Esophagus muscularis mucosa (tissue), 4 donors: Measurements from ENCODE around the gene RAD51B. TPM values are rescaled to one million over a fixed set of nuclear protein-coding genes. Genes with fewer than 3 reads are reported as not detected.

ENCODE experiments used
- DNase-seq: peaks from one replicate; pipeline ENCODE4 v3.0.0-alpha.2; 2017; ENCODE audit errors: extremely low spot score
- H3K27ac ChIP-seq, 4 donors: fragments of 200-600 bp; sonication (generic); replicated peaks in 1 of 4; 1 replicate in 3 of 4; 2 replicates in 1 of 4; pipeline ENCODE4 v1.5.1; 2016 to 2019; ENCODE audit warnings: mild to moderate bottlenecking in 1 of 4
- H3K27me3 ChIP-seq, 4 donors: fragments of 200-600 bp; sonication (generic); one replicate each; pipeline versions ENCODE4 v1.5.1 to v1.6.0; 2016 to 2019
- H3K36me3 ChIP-seq, 4 donors: fragments of 200-600 bp; sonication (generic); one replicate each; pipeline ENCODE4 v1.5.1; 2016 to 2019
- H3K4me1 ChIP-seq, 4 donors: fragments of 200-600 bp; sonication (generic); one replicate each; pipeline ENCODE4 v1.5.1; 2016 to 2019
- H3K4me3 ChIP-seq, 4 donors: fragments of 200-600 bp; sonication (generic); 1 replicate in 2 of 4; 2 replicates in 2 of 4; pipeline ENCODE4 v1.5.1; 2016 to 2019; ENCODE audit warnings: mild to moderate bottlenecking in 4 of 4, moderate library complexity in 1 of 4
- H3K9me3 ChIP-seq, 4 donors: fragments of 200-600 bp; sonication (generic); 1 replicate in 3 of 4; 2 replicates in 1 of 4; pipeline ENCODE4 v1.5.1; 2016 to 2019
- EP300 ChIP-seq: sonication (generic); formaldehyde crosslinking; IDR thresholded peaks from one replicate; pipeline ENCODE4 v1.6.1; 2017; ENCODE audit warnings: antibody characterized with exemption
- POLR2A ChIP-seq: fragments of 450-650 bp; IDR thresholded peaks from one replicate; pipeline ENCODE4 v1.6.1; 2017; ENCODE audit warnings: antibody characterized with exemption, moderate library complexity, mild to moderate bottlenecking, low read depth
- POLR2AphosphoS5 ChIP-seq, 2 donors: sonication (generic); formaldehyde crosslinking; IDR thresholded peaks; one replicate each; pipeline ENCODE4 v1.6.1; 2017; ENCODE audit warnings: antibody characterized with exemption in 2 of 2
- WGBS: methylation state at CpG from one replicate; pipeline ENCODE4 v1.1.5; 2018; 5-methylcytosine and 5-hydroxymethylcytosine counted together
- intact Hi-C: fragments of 100-400 bp; cut with DNase I; formaldehyde crosslinking; loops from one replicate; pipeline ENCODE4 v1.15.1; 2023
- total RNA-seq, 4 donors: library from RNA; depleted of rRNA; stranded (reverse); fragments of >200 nt; gene quantifications; one replicate each; pipeline versions ENCODE4 v1.1.0 to v1.2.1, GENCODE V29; 2016
- TF ChIP-seq, protein P1 (sequence below), 3 experiments: fragments of 200-600 bp in 2 of 3; fragments of 450-650 bp in 1 of 3; sonication (generic) in 2 of 3; IDR thresholded peaks; one replicate each; pipeline ENCODE4 v1.5.1; 2017 to 2019; ENCODE audit warnings: antibody characterized with exemption in 3 of 3, mild to moderate bottlenecking in 2 of 3, moderate library complexity in 1 of 3

The RAD51B gene
- total RNA-seq, 4 donors from 2014 or later = 2.8 to 11.1 (median 5.1) TPM

DNA sequence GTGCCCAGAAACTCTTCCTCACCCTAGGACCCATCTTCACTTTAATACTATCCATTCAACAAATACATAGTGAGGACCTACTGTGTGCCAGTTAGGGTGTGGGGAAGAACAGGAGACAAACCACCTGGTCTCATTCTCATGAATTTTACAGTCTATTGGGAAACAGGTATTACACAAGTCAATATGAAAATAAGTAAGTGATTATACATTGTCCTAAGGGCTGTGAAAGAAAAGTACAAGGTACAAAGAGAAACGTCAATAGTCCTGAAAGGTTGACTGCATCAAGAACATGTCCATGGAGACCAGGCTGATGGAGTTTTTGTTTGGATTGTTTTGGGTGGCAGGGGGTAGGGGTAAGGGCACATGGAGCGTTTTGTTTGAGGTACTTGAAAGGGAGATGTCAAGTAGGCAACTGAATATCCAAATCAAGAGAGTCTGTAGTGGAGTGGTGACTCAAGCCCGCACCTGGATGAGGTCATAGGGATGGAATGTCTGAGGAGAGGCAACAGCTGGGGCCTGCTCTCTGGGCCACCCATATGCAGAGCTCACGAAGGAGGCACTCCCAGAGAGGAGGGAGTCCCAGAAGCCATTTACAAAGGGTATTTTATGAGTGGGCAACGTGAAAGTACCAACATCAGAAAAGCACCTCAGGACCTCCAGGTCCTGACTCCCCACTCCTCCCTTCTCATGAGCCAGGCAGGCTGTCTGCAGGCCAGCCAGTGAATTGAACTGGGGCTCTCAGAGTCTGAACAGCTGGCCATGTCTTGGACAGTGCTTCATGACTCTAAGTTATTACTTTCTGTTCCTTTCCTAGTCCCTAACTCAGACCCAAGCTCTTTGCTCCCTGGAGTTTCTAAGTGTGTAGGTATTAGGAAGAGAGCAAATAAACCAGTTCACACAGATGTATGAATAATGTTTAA, 701.3 kb downstream of the RAD51B start:
- WGBS = 86% methylated on average over 5 of the region's 5 CpGs
- no peak for TF ChIP-seq POLR2A
- TF ChIP-seq, protein P1, sequence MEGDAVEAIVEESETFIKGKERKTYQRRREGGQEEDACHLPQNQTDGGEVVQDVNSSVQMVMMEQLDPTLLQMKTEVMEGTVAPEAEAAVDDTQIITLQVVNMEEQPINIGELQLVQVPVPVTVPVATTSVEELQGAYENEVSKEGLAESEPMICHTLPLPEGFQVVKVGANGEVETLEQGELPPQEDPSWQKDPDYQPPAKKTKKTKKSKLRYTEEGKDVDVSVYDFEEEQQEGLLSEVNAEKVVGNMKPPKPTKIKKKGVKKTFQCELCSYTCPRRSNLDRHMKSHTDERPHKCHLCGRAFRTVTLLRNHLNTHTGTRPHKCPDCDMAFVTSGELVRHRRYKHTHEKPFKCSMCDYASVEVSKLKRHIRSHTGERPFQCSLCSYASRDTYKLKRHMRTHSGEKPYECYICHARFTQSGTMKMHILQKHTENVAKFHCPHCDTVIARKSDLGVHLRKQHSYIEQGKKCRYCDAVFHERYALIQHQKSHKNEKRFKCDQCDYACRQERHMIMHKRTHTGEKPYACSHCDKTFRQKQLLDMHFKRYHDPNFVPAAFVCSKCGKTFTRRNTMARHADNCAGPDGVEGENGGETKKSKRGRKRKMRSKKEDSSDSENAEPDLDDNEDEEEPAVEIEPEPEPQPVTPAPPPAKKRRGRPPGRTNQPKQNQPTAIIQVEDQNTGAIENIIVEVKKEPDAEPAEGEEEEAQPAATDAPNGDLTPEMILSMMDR (IDR thresholded peaks at IDR 0.05) = no peak
- no peak for TF ChIP-seq POLR2AphosphoS5 (IDR thresholded peaks at IDR 0.05)
- no peak for TF ChIP-seq EP300
- no peak for DNase-seq
- no peak overlapping the region for H3K4me3 ChIP-seq
- intact Hi-C loops = loop anchor here (10.0 kb wide), 1 partner anchor 586 kb away; no protein-coding TSS in a partner anchor
- no peaks in the 10 kb centered on the region for H3K36me3 ChIP-seq
- peaks cover 50 to 81% (median 77%) of the 10 kb centered on the region in 4 donors for H3K4me1 ChIP-seq
- no peaks in the 10 kb centered on the region for H3K27me3 ChIP-seq
- peak overlapping the region; percentile 75 to 80 (median 79) for H3K27ac ChIP-seq
- no peaks in the 10 kb centered on the region for H3K9me3 ChIP-seq

DNA sequence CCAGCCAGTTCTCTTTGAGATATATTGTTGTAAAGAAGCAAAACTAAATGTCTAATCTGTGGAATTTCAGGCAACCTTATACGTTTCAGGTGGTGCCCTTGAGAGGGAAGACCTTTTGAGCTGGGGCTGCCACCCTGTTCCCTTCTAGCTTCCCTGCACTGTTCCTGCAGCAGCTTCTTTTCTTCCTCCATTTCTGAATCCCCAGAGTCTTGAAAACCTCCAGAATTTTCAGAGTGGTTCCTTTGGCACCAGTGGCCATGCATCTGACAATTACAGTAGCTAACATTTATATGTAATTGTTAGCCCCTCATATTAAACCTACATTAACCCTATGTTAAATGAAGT, 702.0 kb downstream of the RAD51B start:
- no peak for DNase-seq
- Histone ChIP-seq H3K27me3 (no peaks in the 10 kb centered on the region), H3K4me1 (peaks cover 50 to 84% (median 79%) of the 10 kb centered on the region in 4 donors), H3K27ac (peak overlapping the region; percentile 75 to 80 (median 79)), H3K4me3 (no peak overlapping the region), H3K36me3 (no peaks in the 10 kb centered on the region), H3K9me3 (no peaks in the 10 kb centered on the region)
- WGBS = 50% methylated on average over 1 of the region's 1 CpG
- intact Hi-C loops = loop anchor here (10.0 kb wide), 1 partner anchor 587 kb away; no protein-coding TSS in a partner anchor
- TF ChIP-seq EP300 (no peak), POLR2A (no peak), POLR2AphosphoS5 (IDR thresholded peaks at IDR 0.05) (no peak)
- TF ChIP-seq, protein P1 (IDR thresholded peaks at IDR 0.05) = no peak

DNA sequence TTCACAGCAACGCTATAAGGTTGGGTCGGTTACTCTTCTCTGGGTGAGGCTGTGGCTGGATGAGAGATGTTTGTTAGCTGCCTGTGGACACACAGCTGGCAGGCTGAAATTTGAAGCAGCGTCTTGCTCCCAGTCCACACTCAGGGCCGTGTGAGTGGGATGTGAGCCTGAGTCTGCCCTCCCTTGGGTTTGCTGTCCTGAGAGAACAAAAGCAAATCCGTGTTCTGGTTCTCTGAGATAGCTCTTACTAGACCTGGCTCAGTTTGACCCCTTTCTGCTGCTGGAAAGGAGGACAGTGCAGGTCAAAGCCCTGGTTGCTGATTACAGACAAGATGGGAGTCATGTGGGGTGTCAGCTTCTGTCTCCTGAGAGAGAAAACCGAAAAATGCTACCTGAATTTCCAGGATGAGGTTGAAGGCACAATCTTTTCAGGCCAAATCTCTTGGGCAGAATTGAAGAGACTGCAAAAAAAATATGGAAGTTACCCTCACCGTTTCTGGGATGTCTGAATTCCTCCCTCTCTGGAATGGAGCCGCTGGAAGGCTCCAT, 702.5 kb downstream of the RAD51B start:
- Histone ChIP-seq H3K4me3 (no peak overlapping the region), H3K36me3 (no peaks in the 10 kb centered on the region), H3K4me1 (peaks cover 50 to 85% (median 79%) of the 10 kb centered on the region in 4 donors), H3K27ac (peak overlapping the region; percentile 75 to 80 (median 79)), H3K9me3 (no peaks in the 10 kb centered on the region), H3K27me3 (no peaks in the 10 kb centered on the region)
- 43% methylated on average over 3 of the region's 8 CpGs for WGBS
- intact Hi-C loops = loop anchor here (10.0 kb wide), 1 partner anchor 587 kb away; no protein-coding TSS in a partner anchor
- DNase-seq = peak; percentile 88
- TF ChIP-seq, protein P1 (IDR thresholded peaks at IDR 0.05) = no peak
- TF ChIP-seq POLR2AphosphoS5 (IDR thresholded peaks at IDR 0.05) (no peak), POLR2A (no peak), EP300 (no peak)

DNA sequence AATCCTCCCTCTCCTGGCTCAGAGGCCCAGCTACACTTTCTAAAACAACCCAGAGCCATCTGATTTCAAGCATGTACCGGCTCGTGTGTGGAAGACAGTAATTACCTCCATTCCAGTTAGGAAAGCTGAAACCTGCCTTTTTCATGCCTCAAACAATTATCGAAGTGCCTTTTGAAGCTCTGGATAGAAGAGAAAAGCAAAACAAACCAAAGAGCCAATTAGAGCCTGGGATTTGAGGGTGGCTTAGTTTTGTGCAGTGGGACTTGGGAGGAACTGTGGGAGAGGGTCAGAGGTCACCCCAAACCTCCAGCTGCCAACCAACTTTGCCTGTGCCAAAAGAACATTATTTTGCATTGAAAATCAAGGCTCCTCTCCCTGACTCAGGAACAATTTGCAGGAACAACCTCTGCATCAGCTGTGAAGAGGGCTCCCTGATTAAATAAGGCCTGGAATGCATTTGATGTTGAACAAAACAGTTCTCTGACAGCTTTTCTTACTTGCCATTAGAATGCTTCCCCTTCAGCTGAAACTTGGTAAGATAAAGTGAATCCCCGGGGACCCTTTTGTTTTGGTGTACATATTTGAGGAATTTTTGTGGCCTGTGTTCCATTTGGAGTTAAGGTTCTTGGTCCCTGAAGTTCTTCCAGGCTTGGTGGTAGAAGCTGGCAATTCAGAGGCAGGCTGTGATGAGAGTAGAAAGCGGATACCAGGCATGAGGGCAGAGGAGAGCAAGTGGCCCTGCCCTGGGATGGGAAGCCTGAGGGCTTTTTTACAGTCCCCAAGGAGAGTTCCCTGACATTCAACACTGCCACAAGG, 703.1 kb downstream of the RAD51B start:
- Histone ChIP-seq H3K27me3 (no peaks in the 10 kb centered on the region), H3K27ac (peak overlapping the region; percentile 75 to 80 (median 79)), H3K9me3 (no peaks in the 10 kb centered on the region), H3K4me3 (no peak overlapping the region), H3K4me1 (peaks cover 55 to 86% (median 80%) of the 10 kb centered on the region in 4 donors), H3K36me3 (no peaks in the 10 kb centered on the region)
- DNase-seq = peak; percentile 87
- 54% methylated on average over 5 of the region's 5 CpGs for WGBS
- intact Hi-C loops = loop anchor here (10.0 kb wide), 1 partner anchor 588 kb away; no protein-coding TSS in a partner anchor
- TF ChIP-seq POLR2AphosphoS5 (IDR thresholded peaks at IDR 0.05) = no peak
- TF ChIP-seq, protein P1 (IDR thresholded peaks at IDR 0.05) = peak in 1 of 3 experiments; percentile 35
